Panc1 (cell line): ENCODE results near the gene SNAP25. TPM values are rescaled to one million over a fixed set of nuclear protein-coding genes. Genes with fewer than 3 reads are reported as not detected.

Experiments
- ATAC-seq: fragments of 200-7000 bp; cut with Tn5 transposase; 2 replicates; pipeline ENCODE4 v1.9.1; 2020; ENCODE audit warnings: mild to moderate bottlenecking, moderate library complexity
- BruUV-seq: library from RNA; stranded (reverse); fragments of 400-500 nt; replicated peaks from 2 replicates; lab custom pipeline; 2021; lab: Mats Ljungman, UMichigan
- CTCF ChIA-PET: fragments of 300-600 bp; sonication (Branson Sonifier 250); formaldehyde crosslinking; loops from one replicate; lab custom pipeline; 2022; ENCODE audit warnings: antibody characterized with exemption; lab: Charles Lee
- POLR2A ChIA-PET: fragments of 300-600 bp; sonication (Branson Sonifier 250); formaldehyde crosslinking; loops from one replicate; lab custom pipeline; 2022; ENCODE audit warnings: antibody characterized with exemption; lab: Charles Lee
- DNase-seq: peaks from one replicate; pipeline ENCODE4 v3.0.0-alpha.2; 2010; ENCODE audit warnings: low read depth, low spot score
- H3K27ac ChIP-seq: 2 replicates; pipeline ENCODE4 v1.5.1; 2011; ENCODE audit warnings: mild to moderate bottlenecking, low read length, inconsistent platforms
- H3K27me3 ChIP-seq: fragments of 200-500 bp; sonication (Bioruptor generic); 2 replicates; pipeline ENCODE4 v1.6.0; 2014; ENCODE audit warnings: low read length, inconsistent platforms; ENCODE audit not compliant: control insufficient read depth, insufficient read depth
- H3K36me3 ChIP-seq: fragments of 200-500 bp; sonication (Bioruptor generic); 2 replicates; pipeline ENCODE4 v1.5.1; 2014; ENCODE audit warnings: inconsistent platforms, mild to moderate bottlenecking, low read length, moderate library complexity; ENCODE audit not compliant: control insufficient read depth, insufficient read depth
- H3K4me1 ChIP-seq: 2 replicates; pipeline ENCODE4 v1.5.1; 2011; ENCODE audit warnings: inconsistent platforms, mild to moderate bottlenecking, low read length, moderate library complexity; ENCODE audit not compliant: control insufficient read depth, insufficient read depth
- H3K4me3 ChIP-seq, 2 experiments: 2 replicates each; pipeline ENCODE4 v1.5.1; 2011 to 2012; ENCODE audit warnings: low read depth in 2 of 2, low read length in 2 of 2, mild to moderate bottlenecking in 2 of 2, inconsistent platforms in 1 of 2, moderate library complexity in 1 of 2
- H3K9me3 ChIP-seq: fragments of 200-500 bp; sonication (Bioruptor generic); 2 replicates; pipeline ENCODE4 v1.5.1; 2014; ENCODE audit warnings: low read depth, mild to moderate bottlenecking, inconsistent platforms, low read length, moderate library complexity; ENCODE audit not compliant: control insufficient read depth, insufficient read depth
- CTCF ChIP-seq: fragments of 450-650 bp; IDR thresholded peaks from 2 replicates; pipeline ENCODE4 v1.5.1; 2017; ENCODE audit warnings: mild to moderate bottlenecking
- POLR2AphosphoS5 ChIP-seq: IDR thresholded peaks from 2 replicates; pipeline ENCODE4 v1.6.1; 2012; ENCODE audit warnings: mild to moderate bottlenecking, low read depth, low read length, moderate library complexity
- REST ChIP-seq, 2 experiments: IDR thresholded peaks; 2 replicates each; pipeline ENCODE4 v1.6.1; 2011 to 2012; ENCODE audit warnings: low read depth in 2 of 2, control low read depth in 1 of 2, low read length in 1 of 2, mild to moderate bottlenecking in 1 of 2, moderate library complexity in 1 of 2; ENCODE audit not compliant: insufficient read depth in 1 of 2
- SIN3A ChIP-seq: IDR thresholded peaks from 2 replicates; pipeline ENCODE4 v1.6.1; 2012; ENCODE audit warnings: low read depth, mild to moderate bottlenecking, low read length, moderate library complexity, borderline replicate concordance; ENCODE audit not compliant: insufficient read depth
- TCF7L2 ChIP-seq: IDR thresholded peaks from 2 replicates; pipeline ENCODE4 v1.6.1; 2011; ENCODE audit warnings: mild to moderate bottlenecking, low read depth, low read length, inconsistent platforms
- in situ Hi-C: cut with HindIII; loops from 2 replicates; pipeline ENCODE4 v1.10.0; 2016; ENCODE audit warnings: low sequenced_read_pairs, low pct_unique_long_range_greater_than_20kb
- intact Hi-C: fragments of 100-400 bp; cut with micrococcal nuclease; formaldehyde crosslinking; loops from one replicate; pipeline ENCODE4 v1.10.0; 2022; ENCODE audit not compliant: unreplicated experiment
- total RNA-seq: library from RNA; stranded (reverse); gene quantifications from one replicate; pipeline ENCODE4 v1.2.1, GENCODE V29; 2021; ENCODE audit not compliant: unreplicated experiment

SNAP25 gene
- total RNA-seq, 1 experiment from 2014 or later, result 0.69 TPM

GRCh38 chr20:10190456-10190855 lies 28.2 kb upstream of the SNAP25 start:
- no peaks in the 10 kb centered on the region for H3K27me3 ChIP-seq
- TF ChIP-seq POLR2AphosphoS5, result no peak
- no peak overlapping the region for H3K27ac ChIP-seq
- POLR2A ChIA-PET, result no interaction called here
- CTCF ChIA-PET, result no interaction called here
- intact Hi-C loops (no loop called here), in situ Hi-C loops (no loop called here)
- no peak overlapping the region for H3K4me3 ChIP-seq
- no peaks in the 10 kb centered on the region for H3K4me1 ChIP-seq
- no peaks in the 10 kb centered on the region for H3K9me3 ChIP-seq
- DNase-seq, result no peak
- no peaks in the 10 kb centered on the region for H3K36me3 ChIP-seq
- no TSS peak for BruUV-seq
- no peak for ATAC-seq

GRCh38 chr20:10192171-10192570 lies 26.5 kb upstream of the SNAP25 start:
- DNase-seq (no peak), ATAC-seq (no peak)
- TF ChIP-seq TCF7L2, result no peak
- TF ChIP-seq CTCF, result no peak
- no peak for TF ChIP-seq POLR2AphosphoS5
- BruUV-seq, result no TSS peak
- Histone ChIP-seq H3K27ac (no peak overlapping the region), H3K36me3 (no peaks in the 10 kb centered on the region), H3K27me3 (no peaks in the 10 kb centered on the region), H3K4me3 (no peak overlapping the region), H3K9me3 (no peaks in the 10 kb centered on the region), H3K4me1 (no peaks in the 10 kb centered on the region)
- intact Hi-C loops (no loop called here), in situ Hi-C loops (no loop called here)
- CTCF ChIA-PET, result no interaction called here
- POLR2A ChIA-PET, result no interaction called here

GRCh38 chr20:10194166-10194565 lies 24.5 kb upstream of the SNAP25 start:
- no peak for ATAC-seq
- TF ChIP-seq CTCF, result no peak
- no peak for TF ChIP-seq SIN3A
- no peak for TF ChIP-seq POLR2AphosphoS5
- TF ChIP-seq REST (IDR thresholded peaks at IDR 0.05; ENCODE audit: insufficient read depth in 1 of 2, low read depth in 2 of 2, low read length in 1 of 2), result no peak
- intact Hi-C loops, result no loop called here
- no peaks in the 10 kb centered on the region for H3K36me3 ChIP-seq
- H3K9me3 ChIP-seq, result no peaks in the 10 kb centered on the region
- ChIA-PET POLR2A (no interaction called here), CTCF (interaction anchor here (0.5 kb wide), 1 partner anchor 8 kb away, joined by 3 read pairs; no protein-coding TSS in a partner anchor)
- no peak overlapping the region for H3K27ac ChIP-seq
- in situ Hi-C loops, result no loop called here
- BruUV-seq, result no TSS peak
- H3K27me3 ChIP-seq, result no peaks in the 10 kb centered on the region
- no peak overlapping the region for H3K4me3 ChIP-seq
- no peaks in the 10 kb centered on the region for H3K4me1 ChIP-seq
- no peak for DNase-seq
